Measurements from ENCODE around the gene MAGIX.

The MAGIX gene

GRCh38 chrX:49206543-49206942 is 44.0 kb downstream of the MAGIX start:
- no peak for DNase-seq (ENCODE audit: low spot score)

- no peak for DNase-seq (ENCODE audit: low spot score)
Observed at GRCh38 chrX:49208399-49208798, 45.8 kb downstream of the MAGIX start.

GRCh38 chrX:49209434-49210251 is 47.1 kb downstream of the MAGIX start:
- peak; percentile 22 for DNase-seq (ENCODE audit: low spot score)

- no peak for DNase-seq (ENCODE audit: low spot score)
Observed at GRCh38 chrX:49210406-49210805, 47.8 kb downstream of the MAGIX start.

GRCh38 chrX:49211074-49211473 is 48.5 kb downstream of the MAGIX start:
- no peak for DNase-seq (ENCODE audit: low spot score)

- DNase-seq (ENCODE audit: low spot score) = no peak
Observed at GRCh38 chrX:49212209-49212608, 49.7 kb downstream of the MAGIX start.

GRCh38 chrX:49212861-49213260 is 50.3 kb downstream of the MAGIX start:
- no peak for DNase-seq (ENCODE audit: low spot score)

GRCh38 chrX:49214416-49214815 is 51.9 kb downstream of the MAGIX start:
- DNase-seq (ENCODE audit: low spot score) = no peak

GRCh38 chrX:49214996-49215526 is 52.5 kb downstream of the MAGIX start:
- DNase-seq (ENCODE audit: low spot score) = no peak
